IMR-90 (cell line): ENCODE results near the gene CDNF. TPM values are rescaled to one million over a fixed set of nuclear protein-coding genes. Genes with fewer than 3 reads are reported as not detected.
A peak's percentile ranks its signal among the peaks of the same experiment; 100 is the strongest.

Experiments
- ATAC-seq: fragments of 200-7000 bp; cut with Tn5 transposase; 2 replicates; pipeline ENCODE4 v1.9.1; 2020; ENCODE audit warnings: low read depth, mild to moderate bottlenecking, moderate library complexity
- BruUV-seq: library from RNA; stranded (reverse); fragments of 400-500 nt; replicated peaks from 2 replicates; lab custom pipeline; 2021; lab: Mats Ljungman, UMichigan
- CTCF ChIA-PET: fragments of 300-600 bp; formaldehyde crosslinking; extraction: SDS; loops from one replicate; lab custom pipeline; 2021; ENCODE audit warnings: antibody characterized with exemption; lab: Yijun Ruan, JAX
- POLR2A ChIA-PET: fragments of 300-600 bp; sonication (Branson Sonifier 250); formaldehyde crosslinking; loops from one replicate; lab custom pipeline; 2022; ENCODE audit warnings: antibody characterized with exemption; ENCODE audit not compliant: unreplicated experiment; lab: Charles Lee
- DNase-seq: peaks from one replicate; pipeline ENCODE4 v3.0.0; 2013
- H2AFZ ChIP-seq: replicated peaks from 2 replicates; pipeline ENCODE3; 2013; ENCODE audit warnings: low read length, mild to moderate bottlenecking; ENCODE audit not compliant: poor library complexity
- H2AK5ac ChIP-seq: 2 replicates; pipeline ENCODE4 v1.6.1; 2013; ENCODE audit warnings: low read depth, low read length, inconsistent platforms
- H2AK9ac ChIP-seq: replicated peaks from 2 replicates; pipeline ENCODE3; 2013; ENCODE audit warnings: mild to moderate bottlenecking, low read depth, low read length, moderate library complexity; ENCODE audit not compliant: poor library complexity
- H2BK120ac ChIP-seq: 2 replicates; pipeline ENCODE4 v1.6.1; 2013; ENCODE audit warnings: low read depth, low read length, inconsistent platforms
- H2BK15ac ChIP-seq: 3 replicates; pipeline ENCODE4 v1.6.1; 2013; ENCODE audit warnings: low read depth, low read length, inconsistent platforms
- H2BK20ac ChIP-seq: 2 replicates; pipeline ENCODE4 v1.6.1; 2013; ENCODE audit warnings: low read depth, mild to moderate bottlenecking, inconsistent platforms, low read length, moderate library complexity
- H2BK5ac ChIP-seq: 2 replicates; pipeline ENCODE4 v1.6.1; 2013; ENCODE audit warnings: mild to moderate bottlenecking, low read depth, low read length, inconsistent platforms; ENCODE audit not compliant: poor library complexity, severe bottlenecking
- H3K14ac ChIP-seq: replicated peaks from 2 replicates; pipeline ENCODE4 v1.6.1; 2013; ENCODE audit warnings: low read depth, low read length, inconsistent platforms
- H3K18ac ChIP-seq: 2 replicates; pipeline ENCODE4 v1.6.1; 2013; ENCODE audit warnings: low read depth, low read length, control low read depth
- H3K23ac ChIP-seq: 2 replicates; pipeline ENCODE4 v1.6.1; 2013; ENCODE audit warnings: low read depth, low read length, inconsistent platforms
- H3K27ac ChIP-seq: 2 replicates; pipeline ENCODE4 v1.5.1; 2013; ENCODE audit warnings: mild to moderate bottlenecking, control low read depth, low read length; ENCODE audit not compliant: insufficient read depth
- H3K27me3 ChIP-seq: 2 replicates; pipeline ENCODE4 v1.6.1; 2013; ENCODE audit warnings: low read length; ENCODE audit not compliant: control insufficient read depth, insufficient read depth
- H3K36me3 ChIP-seq: 2 replicates; pipeline ENCODE4 v1.6.1; 2013; ENCODE audit warnings: low read length, mixed read lengths; ENCODE audit not compliant: control insufficient read depth, insufficient read depth
- H3K4ac ChIP-seq: 2 replicates; pipeline ENCODE4 v1.6.1; 2013; ENCODE audit warnings: low read depth, low read length, inconsistent platforms
- H3K4me1 ChIP-seq: 2 replicates; pipeline ENCODE4 v1.6.1; 2013; ENCODE audit warnings: low read length, mixed read lengths; ENCODE audit not compliant: control insufficient read depth, insufficient read depth
- H3K4me2 ChIP-seq: 2 replicates; pipeline ENCODE4 v1.6.1; 2013; ENCODE audit warnings: low read depth, mild to moderate bottlenecking, control low read depth, low read length, moderate library complexity
- H3K4me3 ChIP-seq: 2 replicates; pipeline ENCODE4 v1.5.1; 2013; ENCODE audit warnings: low read depth, mild to moderate bottlenecking, control low read depth, low read length, moderate library complexity; ENCODE audit not compliant: insufficient read depth
- H3K56ac ChIP-seq: 2 replicates; pipeline ENCODE4 v1.6.1; 2013; ENCODE audit warnings: low read length, inconsistent platforms; ENCODE audit not compliant: insufficient read depth; ENCODE audit errors: extremely low read depth
- H3K79me1 ChIP-seq, 2 experiments: 2 replicates each; pipeline ENCODE4 v1.6.1; 2013; ENCODE audit warnings: low read length in 2 of 2, inconsistent platforms in 1 of 2, low read depth in 1 of 2
- H3K9ac ChIP-seq: 2 replicates; pipeline ENCODE4 v1.6.1; 2013; ENCODE audit warnings: low read depth, low read length, control low read depth
- H3K9me1 ChIP-seq: 2 replicates; pipeline ENCODE4 v1.6.1; 2013; ENCODE audit warnings: low read length, inconsistent platforms; ENCODE audit not compliant: insufficient read depth
- H3K9me3 ChIP-seq: 2 replicates; pipeline ENCODE4 v1.6.1; 2013; ENCODE audit warnings: low read length; ENCODE audit not compliant: control insufficient read depth, insufficient read depth
- H4K20me1 ChIP-seq: 2 replicates; pipeline ENCODE4 v1.6.1; 2013; ENCODE audit warnings: low read length, inconsistent platforms; ENCODE audit not compliant: insufficient read depth
- H4K5ac ChIP-seq: 2 replicates; pipeline ENCODE4 v1.6.1; 2013; ENCODE audit warnings: mild to moderate bottlenecking, low read depth, low read length, control low read depth
- H4K8ac ChIP-seq, 2 experiments: 2 replicates each; pipeline ENCODE4 v1.6.1; 2013; ENCODE audit warnings: low read depth in 2 of 2, low read length in 2 of 2, control low read depth in 1 of 2, inconsistent platforms in 1 of 2
- H4K91ac ChIP-seq: 2 replicates; pipeline ENCODE4 v1.6.1; 2013; ENCODE audit warnings: low read depth, low read length, inconsistent platforms; ENCODE audit not compliant: insufficient read depth
- CEBPB ChIP-seq: IDR thresholded peaks from 2 replicates; pipeline ENCODE4 v1.6.1; 2012; ENCODE audit warnings: low read depth, low read length, improper control_type of control experiment
- CHD1 ChIP-seq: IDR thresholded peaks from 2 replicates; pipeline ENCODE4 v1.6.1; 2012; ENCODE audit warnings: low read depth, low read length, improper control_type of control experiment
- FOS ChIP-seq: fragments of 150-350 bp; IDR thresholded peaks from 2 replicates; pipeline ENCODE4 v1.6.1; 2016; ENCODE audit warnings: low read depth, low read length
- MAFK ChIP-seq: IDR thresholded peaks from 2 replicates; pipeline ENCODE4 v1.6.1; 2012; ENCODE audit warnings: low read depth, low read length, improper control_type of control experiment
- MAZ ChIP-seq: IDR thresholded peaks from 2 replicates; pipeline ENCODE4 v1.6.1; 2012; ENCODE audit warnings: low read depth, mild to moderate bottlenecking, low read length, improper control_type of control experiment, moderate library complexity, borderline replicate concordance
- NFE2L2 ChIP-seq: fragments of 150-350 bp; IDR thresholded peaks from 2 replicates; pipeline ENCODE4 v1.6.1; 2016; ENCODE audit warnings: low read depth, mild to moderate bottlenecking, low read length
- POLR2A ChIP-seq: IDR thresholded peaks from 2 replicates; pipeline ENCODE4 v1.6.1; 2012; ENCODE audit warnings: mild to moderate bottlenecking, low read depth, low read length
- RAD21 ChIP-seq: IDR thresholded peaks from 2 replicates; pipeline ENCODE4 v1.6.1; 2012; ENCODE audit warnings: low read length, improper control_type of control experiment
- RCOR1 ChIP-seq: IDR thresholded peaks from 2 replicates; pipeline ENCODE4 v1.6.1; 2012; ENCODE audit warnings: mild to moderate bottlenecking, low read length, improper control_type of control experiment; ENCODE audit not compliant: insufficient replicate concordance
- RFX5 ChIP-seq: IDR thresholded peaks from 2 replicates; pipeline ENCODE4 v1.8.0; 2012; ENCODE audit warnings: low read depth, mild to moderate bottlenecking, low read length, moderate library complexity
- SMC3 ChIP-seq: fragments of 150-350 bp; IDR thresholded peaks from 2 replicates; pipeline ENCODE4 v1.6.1; 2016; ENCODE audit warnings: low read depth, mild to moderate bottlenecking, antibody characterized with exemption, low read length, moderate library complexity
- WGBS, 2 experiments: methylation state at CpG; one replicate each; pipeline versions ENCODE4 v1.1.5 to v1.1.7; 2013; ENCODE audit warnings: missing lambda C conversion rate in 2 of 2; ENCODE audit not compliant: insufficient read length in 1 of 2; ENCODE audit errors: extremely low coverage in 2 of 2; 5-methylcytosine and 5-hydroxymethylcytosine counted together
- dilution Hi-C: fragments of 300-500 bp; cut with HindIII; formaldehyde crosslinking; loops from one replicate; pipeline ENCODE4 v1.14.3; 2018; ENCODE audit warnings: low sequenced_read_pairs; ENCODE audit not compliant: unreplicated experiment
- in situ Hi-C: fragments of 300-500 bp; cut with MboI; formaldehyde crosslinking; loops from 3 replicates; pipeline ENCODE4 v1.14.3; 2019; ENCODE audit warnings: low sequenced_read_pairs, inconsistent platforms, mixed read lengths
- intact Hi-C: fragments of 100-400 bp; cut with micrococcal nuclease; formaldehyde crosslinking; loops from 2 replicates; pipeline ENCODE4 v1.10.0; 2022
- polyA plus RNA-seq, 3 experiments: library from polyadenylated mRNA; depleted of rRNA; stranded (reverse); fragments of >200 nt; gene quantifications; 2 replicates each; pipeline ENCODE4 v1.2.3, GENCODE V29; 2012; ENCODE audit warnings: low replicate concordance in 1 of 3
- total RNA-seq: library from RNA; depleted of rRNA; stranded (reverse); fragments of >200 nt; gene quantifications from 2 replicates; pipeline ENCODE4 v1.2.3, GENCODE V29; 2012
- TF ChIP-seq, protein P1 (sequence below): conservative IDR thresholded peaks from 2 replicates; pipeline ENCODE4 v1.5.1; 2012; ENCODE audit warnings: mild to moderate bottlenecking, low read depth, low read length, improper control_type of control experiment
- TF ChIP-seq, protein P2 (sequence below): fragments of 150-350 bp; IDR thresholded peaks from 2 replicates; pipeline ENCODE4 v1.6.1; 2016; ENCODE audit warnings: low read depth, mild to moderate bottlenecking, low read length, moderate library complexity, borderline replicate concordance

CDNF gene
- total and polyA plus RNA-seq, 2 of the 4 experiments (the other 2 are of a cell fraction): 0.72 to 1.3 TPM

DNA sequence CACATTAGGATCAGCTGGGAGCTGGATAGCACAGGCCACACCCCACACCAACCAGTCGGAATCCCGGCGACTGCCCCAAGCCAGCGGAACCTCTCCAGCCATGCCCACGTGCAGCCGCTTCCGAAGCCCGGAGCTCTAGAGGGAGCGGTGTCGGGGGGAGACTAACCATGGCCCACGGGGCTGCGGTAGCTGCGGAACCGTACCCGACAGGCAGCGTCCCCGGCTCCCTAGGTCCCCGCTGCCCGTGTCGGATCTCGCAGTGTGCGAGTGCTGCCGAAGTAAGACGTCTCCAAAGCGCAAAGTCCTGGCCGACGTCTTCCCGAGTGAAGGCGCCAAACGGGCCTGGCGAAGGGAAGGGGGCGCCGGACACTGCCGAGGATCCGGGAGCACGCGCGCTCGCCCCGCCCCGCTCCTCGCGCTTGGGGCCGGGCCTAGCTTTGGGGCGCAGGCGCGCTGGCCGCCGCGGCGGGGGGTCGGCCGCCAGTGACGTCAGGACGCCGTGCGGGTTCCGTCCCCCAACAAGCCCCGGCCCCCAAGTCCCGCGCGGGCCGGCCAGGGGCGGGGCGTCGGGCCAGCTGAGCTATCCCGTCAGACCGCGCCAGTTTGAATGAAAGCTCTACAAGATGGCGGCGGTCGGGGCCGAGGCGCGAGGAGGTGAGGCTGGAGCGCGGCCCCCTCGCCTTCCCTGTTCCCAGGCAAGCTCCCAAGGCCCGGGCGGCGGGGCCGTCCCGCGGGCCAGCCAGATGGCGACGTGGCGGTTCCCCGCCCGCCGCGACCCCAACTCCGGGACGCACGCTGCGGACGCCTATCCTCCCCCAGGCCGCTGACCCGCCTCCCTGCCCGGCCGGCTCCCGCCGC lies 40.7 kb upstream of the CDNF start, which contains the start of gene SUV39H2:
SUV39H2 (plus strand) TSS at position 601 of the 858 bp plus-strand sequence; CDS start at position 624, 23 bp downstream.
- in situ Hi-C loops (no loop called here), dilution Hi-C loops (no loop called here), intact Hi-C loops (loop anchor here (10.0 kb wide), 1 partner anchor 226 kb away; no protein-coding TSS in a partner anchor)
- H4K5ac ChIP-seq: peak within 1 kb of the TSS; percentile 67
- H3K4me3 ChIP-seq: peak within 1 kb of the TSS; percentile 91
- peak within 1 kb of the TSS; percentile 99 for H2AK9ac ChIP-seq
- H4K91ac ChIP-seq: peak within 1 kb of the TSS; percentile 89
- H2BK20ac ChIP-seq: no peak within 1 kb of the TSS
- H4K20me1 ChIP-seq: peaks cover 9% of the 10 kb centered on the region; the same call in 1 of the 2 replicates
- H3K4me1 ChIP-seq: peaks cover 11% of the 10 kb centered on the region
- peak within 1 kb of the TSS; percentile 80 for H3K4ac ChIP-seq
- peak within 1 kb of the TSS; percentile 94 for H3K23ac ChIP-seq
- peaks cover 34 to 48% of the 10 kb centered on the region in 2 experiments for H3K79me1 ChIP-seq
- peak within 1 kb of the TSS; percentile 100 for H2AFZ ChIP-seq
- peak within 1 kb of the TSS; percentile 82 for H3K9ac ChIP-seq
- H3K4me2 ChIP-seq: peak within 1 kb of the TSS; percentile 95
- no peaks in the 10 kb centered on the region for H3K9me3 ChIP-seq
- H3K27me3 ChIP-seq: no peaks in the 10 kb centered on the region
- peaks cover 12% of the 10 kb centered on the region for H3K9me1 ChIP-seq
- H3K18ac ChIP-seq: peak within 1 kb of the TSS; percentile 31; the same call in 1 of the 2 replicates
- WGBS, 2 experiments: 0% methylated on average over 46 of the region's 102 CpGs; no CpG with 5 or more reads in 1 of the 2 experiments
- ChIA-PET CTCF (interaction anchor here (1.1 to 1.3 kb wide), 2 partner anchors 11 to 22 kb away, joined by 3 read pairs; no protein-coding TSS in a partner anchor), POLR2A (no interaction called here)
- peak; percentile 93 for ATAC-seq
- H2BK120ac ChIP-seq: peak within 1 kb of the TSS; percentile 58
- peak within 1 kb of the TSS; percentile 44 to 96 for H4K8ac ChIP-seq
- H3K36me3 ChIP-seq: no peaks in the 10 kb centered on the region
- peak within 1 kb of the TSS; percentile 82 for H3K14ac ChIP-seq
- H2BK5ac ChIP-seq: peak within 1 kb of the TSS; percentile 83
- H2AK5ac ChIP-seq: peak within 1 kb of the TSS; percentile 48; the same call in 1 of the 2 replicates
- peak within 1 kb of the TSS; percentile 79 for H3K27ac ChIP-seq
- BruUV-seq: TSS peak; percentile 49
- peak within 1 kb of the TSS; percentile 67 for H3K56ac ChIP-seq
- H2BK15ac ChIP-seq: no peak within 1 kb of the TSS
- DNase-seq: peak; percentile 91
- TF ChIP-seq MAZ: peak; percentile 92
- TF ChIP-seq, protein P1, sequence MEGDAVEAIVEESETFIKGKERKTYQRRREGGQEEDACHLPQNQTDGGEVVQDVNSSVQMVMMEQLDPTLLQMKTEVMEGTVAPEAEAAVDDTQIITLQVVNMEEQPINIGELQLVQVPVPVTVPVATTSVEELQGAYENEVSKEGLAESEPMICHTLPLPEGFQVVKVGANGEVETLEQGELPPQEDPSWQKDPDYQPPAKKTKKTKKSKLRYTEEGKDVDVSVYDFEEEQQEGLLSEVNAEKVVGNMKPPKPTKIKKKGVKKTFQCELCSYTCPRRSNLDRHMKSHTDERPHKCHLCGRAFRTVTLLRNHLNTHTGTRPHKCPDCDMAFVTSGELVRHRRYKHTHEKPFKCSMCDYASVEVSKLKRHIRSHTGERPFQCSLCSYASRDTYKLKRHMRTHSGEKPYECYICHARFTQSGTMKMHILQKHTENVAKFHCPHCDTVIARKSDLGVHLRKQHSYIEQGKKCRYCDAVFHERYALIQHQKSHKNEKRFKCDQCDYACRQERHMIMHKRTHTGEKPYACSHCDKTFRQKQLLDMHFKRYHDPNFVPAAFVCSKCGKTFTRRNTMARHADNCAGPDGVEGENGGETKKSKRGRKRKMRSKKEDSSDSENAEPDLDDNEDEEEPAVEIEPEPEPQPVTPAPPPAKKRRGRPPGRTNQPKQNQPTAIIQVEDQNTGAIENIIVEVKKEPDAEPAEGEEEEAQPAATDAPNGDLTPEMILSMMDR: 0 out of 2 replicates have a peak, but pooled peaks have one; percentile 1
- no peak for TF ChIP-seq CEBPB
- no peak for TF ChIP-seq MAFK
- TF ChIP-seq, protein P2, sequence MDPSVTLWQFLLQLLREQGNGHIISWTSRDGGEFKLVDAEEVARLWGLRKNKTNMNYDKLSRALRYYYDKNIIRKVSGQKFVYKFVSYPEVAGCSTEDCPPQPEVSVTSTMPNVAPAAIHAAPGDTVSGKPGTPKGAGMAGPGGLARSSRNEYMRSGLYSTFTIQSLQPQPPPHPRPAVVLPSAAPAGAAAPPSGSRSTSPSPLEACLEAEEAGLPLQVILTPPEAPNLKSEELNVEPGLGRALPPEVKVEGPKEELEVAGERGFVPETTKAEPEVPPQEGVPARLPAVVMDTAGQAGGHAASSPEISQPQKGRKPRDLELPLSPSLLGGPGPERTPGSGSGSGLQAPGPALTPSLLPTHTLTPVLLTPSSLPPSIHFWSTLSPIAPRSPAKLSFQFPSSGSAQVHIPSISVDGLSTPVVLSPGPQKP: no peak
- no peak for TF ChIP-seq RFX5
- no peak for TF ChIP-seq RCOR1
- no peak; the same call in 1 of the 2 replicates for TF ChIP-seq CHD1
- peak; percentile 13; the same call in 1 of the 2 replicates for TF ChIP-seq FOS
- peak; percentile 91 for TF ChIP-seq POLR2A
- no peak for TF ChIP-seq NFE2L2
- 0 out of 2 replicates have a peak, but pooled peaks have one; percentile 0 for TF ChIP-seq RAD21
- no peak for TF ChIP-seq SMC3
